Mammary epithelial cell (primary cell): ENCODE results near the gene ATP6V0B.

Experiments used
- CTCF ChIP-seq, 2 donors: IDR thresholded peaks in 1 of 2; conservative IDR thresholded peaks in 1 of 2; 2 replicates each; pipeline ENCODE4 v1.5.1; 2011 to 2012; ENCODE audit warnings: inconsistent platforms in 2 of 2, low read length in 2 of 2, mild to moderate bottlenecking in 2 of 2, control low read depth in 1 of 2, low read depth in 1 of 2; ENCODE audit not compliant: insufficient read depth in 1 of 2; ENCODE audit errors: extremely low read depth in 1 of 2
- EZH2 ChIP-seq: IDR thresholded peaks from 2 replicates; pipeline ENCODE4 v1.6.1; 2012; ENCODE audit warnings: low read length, inconsistent platforms, borderline replicate concordance

- TF ChIP-seq CTCF (conservative IDR thresholded peaks at IDR 0.05 in 1 of 2, IDR thresholded peaks at IDR 0.05 in 1 of 2; ENCODE audit: extremely low read depth in 1 of 2, insufficient read depth in 1 of 2, low read depth in 1 of 2, low read length in 2 of 2) = no peak
- TF ChIP-seq EZH2 = no peak
Measured at GRCh38 chr1:44013949-44014348, 39.2 kb downstream of the ATP6V0B start.
